Measurements from ENCODE around the gene CS. TPM values are rescaled to one million over a fixed set of nuclear protein-coding genes. Genes with fewer than 3 reads are reported as not detected.
"Not testable (repeated sequence)": the region's sequence is repeated elsewhere in the genome, so short reads cannot be mapped to it uniquely, and the experiment has no call there.

CS gene
- total RNA-seq (2014; rRNA removed; shearing (Covaris generic)) = 183 and 185 TPM in 2 replicates

GRCh38 chr12:56299853-56300643, at the start of gene CS:
Gene CS, minus strand, starts transcription at chr12:56300330. Its CDS starts 129 bp downstream, at chr12:56300201.
- Histone ChIP-seq H3K27me3 (no peaks in the 10 kb centered on the region), H3K27ac (peak within 1 kb of the TSS; percentile 84), H3K36me3 (peaks cover 21% of the 10 kb centered on the region; the same call in 1 of the 2 replicates), H3K9me3 (replicated peaks) (no peaks in the 10 kb centered on the region), H3K4me1 (peaks cover 10% of the 10 kb centered on the region; the same call in 1 of the 2 replicates), H3K4me3 (peak within 1 kb of the TSS; percentile 85)
- DNase-seq = peak; percentile 99

GRCh38 chr12:56348776-56349175, 48.6 kb upstream of the CS start:
- H3K27ac ChIP-seq = no peak overlapping the region
- no peaks in the 10 kb centered on the region for H3K9me3 ChIP-seq (replicated peaks)
- no peak overlapping the region for H3K4me3 ChIP-seq
- H3K4me1 ChIP-seq = no peaks in the 10 kb centered on the region
- peaks cover 15% of the 10 kb centered on the region for H3K36me3 ChIP-seq
- H3K27me3 ChIP-seq = no peaks in the 10 kb centered on the region
- no peak for DNase-seq

GRCh38 chr12:56347255-56347654, 47.1 kb upstream of the CS start:
- not testable (repeated sequence) for H3K4me3 ChIP-seq; DNase-seq; H3K27me3 ChIP-seq; H3K4me1 ChIP-seq; H3K9me3 ChIP-seq (replicated peaks); H3K27ac ChIP-seq
- H3K36me3 ChIP-seq = peaks cover 17% of the 10 kb centered on the region

GRCh38 chr12:56346675-56347074, 46.5 kb upstream of the CS start:
- no peak for DNase-seq
- Histone ChIP-seq H3K4me3 (no peak overlapping the region), H3K27ac (no peak overlapping the region), H3K4me1 (no peaks in the 10 kb centered on the region), H3K27me3 (no peaks in the 10 kb centered on the region), H3K36me3 (peaks cover 17% of the 10 kb centered on the region), H3K9me3 (replicated peaks) (no peaks in the 10 kb centered on the region)

- not testable (repeated sequence) for H3K4me3 ChIP-seq; H3K27me3 ChIP-seq; H3K9me3 ChIP-seq (replicated peaks); H3K27ac ChIP-seq; DNase-seq; H3K4me1 ChIP-seq; H3K36me3 ChIP-seq
Observed at GRCh38 chr12:56342290-56342689, 42.2 kb upstream of the CS start.

GRCh38 chr12:56341616-56342015, 41.5 kb upstream of the CS start:
- Histone ChIP-seq H3K4me1 (no peaks in the 10 kb centered on the region), H3K27ac (no peak overlapping the region), H3K9me3 (replicated peaks) (no peaks in the 10 kb centered on the region), H3K4me3 (no peak overlapping the region), H3K27me3 (no peaks in the 10 kb centered on the region), H3K36me3 (peaks cover 7% of the 10 kb centered on the region)
- DNase-seq = no peak

GRCh38 chr12:56339158-56339422, 39.0 kb upstream of the CS start:
- H3K27me3 ChIP-seq = no peaks in the 10 kb centered on the region
- H3K27ac ChIP-seq = no peak overlapping the region
- peaks cover 4% of the 10 kb centered on the region; the same call in 1 of the 2 replicates for H3K36me3 ChIP-seq
- H3K4me1 ChIP-seq = peaks cover 4% of the 10 kb centered on the region; the same call in 1 of the 2 replicates
- no peak for DNase-seq
- H3K4me3 ChIP-seq = no peak overlapping the region
- H3K9me3 ChIP-seq (replicated peaks) = no peaks in the 10 kb centered on the region

- no peak for DNase-seq
- Histone ChIP-seq H3K27me3 (no peaks in the 10 kb centered on the region), H3K36me3 (no peaks in the 10 kb centered on the region), H3K27ac (no peak within 1 kb of the TSS), H3K4me3 (no peak within 1 kb of the TSS), H3K9me3 (replicated peaks) (no peaks in the 10 kb centered on the region), H3K4me1 (peaks cover 4% of the 10 kb centered on the region; the same call in 1 of the 2 replicates)
Observed at GRCh38 chr12:56338308-56339157, 38.4 kb upstream of the CS start, which contains the start of gene IL23A. Gene IL23A, plus strand, starts transcription at chr12:56338884. Its CDS starts 161 bp downstream, at chr12:56339045.

GRCh38 chr12:56337753-56338251, 37.7 kb upstream of the CS start:
- Histone ChIP-seq H3K27ac (no peak overlapping the region), H3K27me3 (no peaks in the 10 kb centered on the region), H3K36me3 (no peaks in the 10 kb centered on the region), H3K4me1 (peaks cover 7% of the 10 kb centered on the region; the same call in 1 of the 2 replicates), H3K9me3 (replicated peaks) (no peaks in the 10 kb centered on the region), H3K4me3 (no peak overlapping the region)
- DNase-seq = no peak

- DNase-seq = no peak
- Histone ChIP-seq H3K27ac (no peak overlapping the region), H3K4me3 (no peak overlapping the region), H3K27me3 (no peaks in the 10 kb centered on the region), H3K4me1 (peaks cover 8% of the 10 kb centered on the region; the same call in 1 of the 2 replicates), H3K36me3 (no peaks in the 10 kb centered on the region), H3K9me3 (replicated peaks) (no peaks in the 10 kb centered on the region)
Observed at GRCh38 chr12:56336361-56337167, 36.4 kb upstream of the CS start.

- H3K4me1 ChIP-seq; H3K36me3 ChIP-seq; H3K27me3 ChIP-seq; H3K9me3 ChIP-seq (replicated peaks); H3K4me3 ChIP-seq; DNase-seq; H3K27ac ChIP-seq: not testable (repeated sequence)
Observed at GRCh38 chr12:56335527-56335926, 35.4 kb upstream of the CS start.

GRCh38 chr12:56334490-56334793, 34.3 kb upstream of the CS start:
- peak overlapping the region; percentile 88 for H3K27ac ChIP-seq
- DNase-seq = no peak

GRCh38 chr12:56333679-56334489, 33.8 kb upstream of the CS start, which contains the start of gene PAN2:
Gene PAN2, minus strand, starts transcription at chr12:56334000. Its CDS starts 906 bp downstream, at chr12:56333094.
- Histone ChIP-seq H3K4me1 (peaks cover 8% of the 10 kb centered on the region; the same call in 1 of the 2 replicates), H3K4me3 (peak within 1 kb of the TSS; percentile 64), H3K9me3 (replicated peaks) (no peaks in the 10 kb centered on the region), H3K36me3 (no peaks in the 10 kb centered on the region), H3K27me3 (no peaks in the 10 kb centered on the region), H3K27ac (peak within 1 kb of the TSS; percentile 88)
- peak; percentile 96 to 98 for DNase-seq

More at GRCh38 chr12:56334490-56334793, 34.3 kb upstream of the CS start:
- H3K4me3 ChIP-seq = peak overlapping the region; percentile 64
- no peaks in the 10 kb centered on the region for H3K9me3 ChIP-seq (replicated peaks)
- no peaks in the 10 kb centered on the region for H3K36me3 ChIP-seq
- H3K4me1 ChIP-seq = peaks cover 8% of the 10 kb centered on the region; the same call in 1 of the 2 replicates
- no peaks in the 10 kb centered on the region for H3K27me3 ChIP-seq

Data from SJCRH30 (cell line).